HG03025 (cell line): ENCODE results near the gene TOP3A.
"Not testable (repeated sequence)": the region's sequence is repeated elsewhere in the genome, so short reads cannot be mapped to it uniquely, and the experiment has no call there.

ENCODE experiments used
- ATAC-seq: cut with Tn5 transposase; IDR thresholded peaks from one replicate; pipeline ENCODE4 v1.9.1; 2021; ENCODE audit warnings: mild to moderate bottlenecking, moderate library complexity; ENCODE audit not compliant: unreplicated experiment, low FRiP score

The TOP3A gene

DNA sequence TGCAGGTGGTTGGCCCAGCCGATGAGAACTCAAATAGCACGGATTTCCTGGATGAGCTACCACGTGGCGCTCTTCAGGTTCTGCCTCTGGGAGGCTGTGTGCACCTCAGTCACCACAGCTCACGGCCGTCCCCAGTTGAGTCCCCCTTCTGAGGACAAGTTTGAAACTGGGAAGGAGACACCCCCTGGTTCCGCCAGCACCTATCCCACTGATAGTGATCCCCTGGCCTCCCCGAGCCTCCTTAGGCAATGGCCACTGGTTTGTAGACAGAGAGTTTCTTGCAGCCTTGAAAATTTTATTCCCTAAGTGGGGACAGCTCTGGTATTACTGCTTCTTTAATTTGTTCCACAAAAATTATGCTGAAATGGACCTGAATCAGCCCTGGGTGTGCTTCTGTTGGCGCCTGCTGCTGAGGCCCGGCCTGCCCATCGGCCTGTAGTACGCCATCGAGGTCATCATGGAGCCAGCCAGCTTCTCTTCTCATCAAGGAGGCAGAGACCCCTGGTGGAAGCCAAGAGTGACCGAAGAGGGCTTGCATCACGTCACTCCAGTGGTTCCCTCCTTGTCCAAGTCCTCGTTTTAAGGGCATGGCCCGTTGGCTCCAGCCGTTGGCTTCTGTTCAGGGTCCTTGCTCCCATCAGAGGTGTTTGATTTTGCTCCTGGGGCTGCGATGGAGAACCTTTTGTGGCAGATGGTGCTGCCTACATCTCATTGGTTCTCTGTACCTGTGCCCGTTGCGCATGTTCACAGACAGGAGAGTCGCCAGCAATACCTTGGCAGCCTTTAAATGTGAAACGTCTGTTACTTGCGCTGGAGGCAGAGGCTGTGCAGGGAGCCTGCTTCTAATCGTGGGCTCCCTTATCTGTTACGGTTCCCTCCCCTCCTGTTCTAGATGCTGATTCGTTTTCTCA lies 9.6 kb upstream of the TOP3A start:
- ATAC-seq = no peak

DNA sequence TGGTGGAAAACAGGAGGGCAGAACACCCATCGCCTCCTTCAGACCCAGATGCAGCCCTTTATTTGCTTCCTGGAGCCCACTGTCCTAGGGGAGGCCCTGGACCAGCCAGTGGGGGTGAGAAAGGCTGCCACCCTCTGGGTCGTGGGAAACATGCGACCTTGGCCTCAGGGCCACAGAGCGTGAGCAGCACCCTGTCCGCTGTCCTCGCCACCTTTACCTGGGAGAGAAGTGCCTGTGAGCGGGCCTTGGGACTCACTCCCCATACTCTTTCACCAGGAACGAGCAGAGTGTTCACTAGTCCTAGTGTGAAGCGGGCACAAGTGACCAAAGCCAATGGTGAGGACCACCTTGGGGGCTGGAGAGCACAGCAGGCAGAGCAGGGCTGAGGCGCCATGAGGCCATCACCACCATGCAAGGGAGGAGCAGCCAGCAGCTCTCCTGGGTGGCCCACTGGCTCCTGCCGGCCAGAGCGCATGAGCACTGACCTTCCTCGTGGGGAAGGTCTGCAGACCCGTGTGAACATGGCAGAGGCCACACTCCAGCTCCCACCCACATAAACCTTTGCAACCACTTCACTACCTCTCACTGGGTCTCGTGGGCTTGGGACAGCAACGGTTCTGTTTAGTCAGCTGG lies 8.8 kb upstream of the TOP3A start:
- ATAC-seq = no peak

DNA sequence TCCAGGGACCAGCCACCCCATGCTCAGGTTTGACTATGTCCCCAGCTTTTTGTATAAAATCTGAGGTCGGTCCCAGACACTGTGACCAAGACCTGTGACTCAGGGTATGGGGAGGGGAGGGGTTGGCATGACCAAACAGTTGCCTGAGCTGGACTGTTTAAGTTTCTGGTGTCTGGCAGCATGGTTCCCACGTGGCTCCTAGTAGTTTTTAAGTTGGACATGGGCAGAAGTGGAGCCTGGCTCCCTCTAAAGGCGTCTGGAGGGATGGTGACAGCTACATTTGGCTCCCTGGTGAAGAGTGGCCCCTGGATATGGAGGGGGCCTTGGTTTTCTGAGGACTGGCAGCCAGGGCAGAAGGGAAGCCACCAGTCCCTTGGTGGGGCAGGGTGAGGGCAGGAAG lies 8.2 kb upstream of the TOP3A start:
- ATAC-seq = no peak

DNA sequence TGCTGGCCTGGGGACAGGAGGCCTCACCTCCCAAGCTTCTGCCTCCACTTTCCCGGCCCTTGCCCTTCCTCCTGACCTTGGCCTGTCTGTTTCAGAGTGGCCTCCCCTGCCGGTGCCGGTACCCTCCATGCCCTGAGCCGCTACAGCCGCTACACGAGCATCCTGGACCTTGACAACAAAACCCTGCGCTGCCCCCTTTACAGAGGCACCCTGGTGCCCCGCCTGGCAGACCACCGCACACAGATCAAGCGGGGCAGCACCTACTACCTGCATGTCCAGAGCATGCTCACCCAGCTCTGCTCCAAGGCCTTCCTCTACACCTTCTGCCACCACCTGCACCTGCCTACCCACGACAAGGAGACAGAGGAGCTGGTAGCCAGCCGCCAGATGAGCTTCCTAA lies 7.7 kb upstream of the TOP3A start:
- ATAC-seq = no peak

DNA sequence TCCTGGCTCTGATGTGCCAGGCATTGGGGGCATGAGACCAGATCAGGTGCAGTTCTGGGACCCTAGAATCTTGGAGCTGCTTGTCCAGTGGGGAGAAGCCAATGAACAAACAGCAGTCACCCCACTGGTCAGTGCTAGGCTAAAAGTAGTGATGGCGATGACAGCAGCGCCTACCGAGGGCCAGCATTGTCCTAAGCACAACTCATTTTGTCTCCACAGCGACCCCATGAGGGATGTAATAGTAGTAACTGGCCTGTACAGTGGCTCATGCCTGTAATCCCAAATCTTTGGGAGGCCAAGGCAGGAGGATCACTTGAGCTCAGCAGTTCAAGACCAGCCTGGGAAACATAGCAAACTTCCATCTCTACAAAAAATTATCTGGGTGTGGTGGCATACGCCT lies 6.5 kb upstream of the TOP3A start:
- ATAC-seq = no peak

DNA sequence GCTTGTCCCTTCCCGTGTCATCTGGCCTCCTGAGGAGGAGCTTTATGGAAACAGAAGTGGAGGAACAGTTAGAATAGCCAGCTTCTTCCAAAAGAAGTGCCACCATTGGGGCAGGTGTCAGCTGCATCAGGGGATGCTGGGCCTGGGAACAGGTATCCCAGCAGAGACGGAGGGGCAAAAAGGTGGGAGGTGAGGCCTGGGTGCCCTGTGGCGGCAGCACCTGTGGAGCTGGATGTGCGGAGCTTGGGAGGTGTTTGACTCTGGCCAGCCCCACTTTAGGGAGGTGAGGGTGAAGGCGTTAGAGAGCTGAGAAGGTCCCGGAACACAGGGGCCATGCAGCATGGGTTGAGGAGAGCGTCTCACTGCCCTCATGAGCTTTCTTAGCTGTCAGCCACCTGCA lies 5.5 kb upstream of the TOP3A start:
- ATAC-seq = no peak

DNA sequence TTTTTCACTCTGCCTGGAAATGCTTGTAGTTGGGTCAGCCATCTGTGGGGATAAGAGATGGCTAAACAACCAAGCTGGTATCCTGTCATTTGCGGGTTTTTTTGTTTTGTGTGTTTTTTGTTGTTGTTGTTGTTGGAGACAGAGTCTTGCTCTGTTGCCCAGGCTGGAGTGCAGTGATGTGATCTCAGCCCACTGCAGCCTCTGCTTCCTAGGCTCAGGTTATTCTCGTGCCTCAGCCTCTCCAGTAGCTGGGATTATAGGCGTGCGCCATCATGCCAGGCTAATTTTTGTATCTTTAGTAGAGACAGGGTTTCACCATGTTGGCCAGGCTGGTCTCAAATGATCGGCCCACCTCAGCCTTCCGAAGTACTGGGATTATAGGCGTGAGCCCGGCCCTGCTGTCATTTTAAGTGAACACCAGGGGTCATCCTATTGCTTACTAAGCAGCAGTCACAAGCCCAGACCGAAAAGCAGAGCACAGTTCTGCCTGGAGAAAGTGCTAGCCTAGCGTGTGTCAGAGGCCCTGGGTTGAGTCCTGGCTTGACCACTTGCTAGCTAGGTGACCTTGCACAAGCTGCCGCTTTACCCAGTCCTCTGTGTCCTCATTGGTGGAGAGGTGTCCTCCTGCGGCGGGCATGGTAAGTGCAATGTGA lies 4.9 kb upstream of the TOP3A start:
- no peak for ATAC-seq

DNA sequence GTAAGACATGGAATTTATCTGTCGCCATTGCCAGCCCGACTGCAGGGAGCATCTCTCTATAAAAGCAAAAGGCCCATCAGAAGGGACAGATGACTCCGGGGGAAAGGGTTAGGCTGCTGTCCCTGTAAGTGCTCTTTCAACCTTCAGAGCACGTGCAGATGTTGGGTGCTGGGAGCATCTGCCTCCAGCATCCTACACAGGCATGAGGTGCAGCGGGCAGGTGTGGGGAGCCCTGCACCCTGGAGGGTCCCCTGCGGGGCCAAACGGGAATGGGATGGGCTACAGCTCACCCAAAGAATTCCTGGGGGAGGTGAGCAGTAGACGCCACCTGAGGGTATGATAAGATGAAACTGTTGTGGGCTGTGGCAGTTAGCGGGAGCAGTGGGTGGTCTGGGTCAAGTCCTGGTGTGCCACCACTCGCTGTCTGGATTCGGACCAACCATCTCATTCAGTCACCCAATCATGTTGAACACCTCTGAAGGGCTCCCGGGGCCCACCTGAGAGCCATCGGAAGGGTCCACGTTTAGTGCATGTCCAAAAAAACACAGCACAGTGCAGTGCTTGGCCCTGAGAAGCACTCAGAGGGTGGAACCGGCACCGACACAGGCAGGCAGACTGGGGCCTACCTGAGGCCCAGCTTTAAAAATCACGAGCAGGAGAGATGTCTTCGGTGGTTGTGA lies 4.1 kb upstream of the TOP3A start:
- ATAC-seq = no peak

DNA sequence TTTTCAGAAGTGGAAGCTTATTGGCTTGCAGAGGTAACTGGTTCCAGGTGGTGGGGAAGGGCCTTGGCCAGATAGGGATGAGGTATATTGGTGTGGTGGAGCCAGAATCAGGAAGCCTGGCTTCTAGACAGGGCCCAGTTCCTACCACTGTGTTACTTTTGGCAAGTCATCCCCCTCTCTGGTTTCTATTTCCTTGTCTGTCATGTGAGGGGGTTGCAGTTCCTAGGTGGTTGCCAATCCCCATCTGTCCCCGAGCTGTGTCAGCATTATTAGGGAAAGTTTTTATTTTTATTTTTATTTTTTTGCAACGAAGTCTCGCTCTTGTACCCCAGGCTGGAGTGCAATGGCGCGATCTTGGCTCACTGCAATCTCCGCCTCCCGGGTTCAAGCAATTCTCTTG lies 3.3 kb upstream of the TOP3A start:
- ATAC-seq = no peak

DNA sequence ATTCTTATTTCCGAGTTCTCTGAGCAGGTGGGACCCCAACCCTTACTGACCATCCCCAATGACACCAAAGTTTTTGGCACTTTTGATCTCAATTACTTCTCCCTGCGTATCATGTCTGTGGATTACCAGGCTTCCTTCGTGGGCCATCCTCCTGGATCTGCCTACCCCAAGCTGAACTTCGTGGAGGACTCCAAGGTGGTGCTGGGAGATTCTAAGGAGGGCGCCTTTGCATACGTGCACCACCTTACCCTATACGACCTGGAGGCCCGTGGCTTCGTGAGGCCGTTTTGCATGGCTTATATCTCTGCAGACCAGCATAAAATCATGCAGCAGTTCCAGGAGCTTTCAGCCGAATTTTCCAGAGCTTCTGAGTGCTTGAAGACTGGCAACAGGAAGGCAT lies 1.2 kb upstream of the TOP3A start:
- ATAC-seq = no peak

DNA sequence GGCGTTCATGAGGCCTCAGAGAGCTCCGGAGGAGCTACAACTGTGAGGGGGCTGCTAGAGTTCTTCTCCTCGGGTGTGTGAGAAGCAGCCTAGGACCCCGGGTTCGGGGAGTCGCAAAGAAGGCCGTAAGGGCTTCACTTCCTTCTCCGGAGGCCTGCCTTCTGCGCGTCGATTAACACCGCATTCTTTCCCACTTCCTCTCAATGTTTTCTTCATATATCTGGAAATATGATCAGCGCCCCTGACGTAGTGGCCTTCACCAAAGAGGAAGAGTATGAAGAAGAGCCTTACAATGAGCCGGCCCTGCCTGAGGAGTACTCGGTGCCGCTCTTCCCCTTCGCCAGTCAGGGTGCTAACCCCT lies 748 bp upstream of the TOP3A start:
- no peak for ATAC-seq

DNA sequence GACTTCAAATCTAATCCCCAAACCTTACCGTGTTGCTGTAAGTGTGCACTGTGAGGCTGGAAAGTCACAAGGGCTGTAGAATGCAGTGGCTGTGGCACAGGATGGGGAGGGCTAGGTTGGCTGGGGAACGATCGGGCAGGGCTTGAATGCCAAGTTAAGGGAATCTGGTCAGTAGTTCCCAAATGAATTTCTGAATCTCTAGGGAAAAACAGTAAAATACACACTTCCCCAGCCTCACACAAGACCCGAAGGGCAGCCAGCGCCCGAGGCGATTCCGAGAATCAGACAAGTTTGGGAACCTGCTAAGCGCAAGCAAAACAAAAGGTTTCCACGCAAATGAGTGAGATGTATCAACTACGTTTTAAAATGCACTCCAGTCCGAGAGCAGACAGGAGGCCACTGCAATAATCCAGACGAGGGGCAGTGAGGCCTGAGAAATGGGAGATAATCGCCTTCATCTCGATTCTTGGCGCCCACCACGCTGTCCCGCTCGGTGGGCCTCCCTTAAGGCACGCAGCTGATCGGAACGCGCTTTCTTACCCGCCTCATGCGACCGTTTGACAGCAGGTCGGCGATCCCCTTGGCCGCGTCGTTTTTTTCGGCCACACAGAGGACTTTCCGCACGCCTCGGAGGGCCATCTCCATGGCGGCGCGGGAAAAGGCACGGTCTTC lies 599 bp downstream of the TOP3A start:
- ATAC-seq = peak; percentile 12

DNA sequence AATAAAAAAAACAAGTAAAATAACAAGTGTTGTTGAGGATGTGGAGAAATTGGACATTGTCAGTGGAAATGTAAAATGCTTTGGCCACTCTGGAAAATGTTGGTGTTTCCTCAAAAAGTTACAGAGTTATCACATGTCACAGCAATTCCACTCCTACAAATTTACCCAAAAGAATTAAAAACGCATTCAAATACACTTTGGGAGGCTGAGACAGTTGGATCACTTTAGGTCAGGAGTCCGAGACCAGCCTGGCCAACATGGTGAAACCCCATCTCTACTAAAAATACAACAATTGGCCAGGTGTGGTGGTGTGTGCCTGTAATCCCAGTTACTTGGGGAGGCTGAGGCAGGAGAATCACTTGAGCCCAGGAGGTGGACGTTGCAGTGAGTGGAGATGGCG lies 5.6 kb downstream of the TOP3A start:
- no peak for ATAC-seq

DNA sequence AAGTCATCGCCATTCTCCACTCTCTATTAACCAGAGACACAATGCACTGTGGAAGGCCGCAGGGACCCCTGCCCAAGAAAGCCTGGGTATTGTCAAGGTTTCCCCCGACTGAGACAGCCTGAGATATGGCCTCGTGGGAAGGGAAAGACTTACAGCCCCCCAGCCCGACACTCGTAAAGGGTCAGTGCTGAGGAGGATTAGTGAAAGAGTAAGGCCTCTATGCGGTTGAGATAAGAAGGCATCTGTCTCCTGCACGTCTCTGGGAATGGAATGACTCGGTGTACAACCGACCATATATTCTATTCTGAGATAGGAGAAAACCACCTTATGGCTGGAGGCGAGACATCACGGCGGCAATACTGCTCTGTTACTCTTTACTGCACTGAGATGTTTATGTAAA lies 11.6 kb downstream of the TOP3A start:
- ATAC-seq = not testable (repeated sequence)

DNA sequence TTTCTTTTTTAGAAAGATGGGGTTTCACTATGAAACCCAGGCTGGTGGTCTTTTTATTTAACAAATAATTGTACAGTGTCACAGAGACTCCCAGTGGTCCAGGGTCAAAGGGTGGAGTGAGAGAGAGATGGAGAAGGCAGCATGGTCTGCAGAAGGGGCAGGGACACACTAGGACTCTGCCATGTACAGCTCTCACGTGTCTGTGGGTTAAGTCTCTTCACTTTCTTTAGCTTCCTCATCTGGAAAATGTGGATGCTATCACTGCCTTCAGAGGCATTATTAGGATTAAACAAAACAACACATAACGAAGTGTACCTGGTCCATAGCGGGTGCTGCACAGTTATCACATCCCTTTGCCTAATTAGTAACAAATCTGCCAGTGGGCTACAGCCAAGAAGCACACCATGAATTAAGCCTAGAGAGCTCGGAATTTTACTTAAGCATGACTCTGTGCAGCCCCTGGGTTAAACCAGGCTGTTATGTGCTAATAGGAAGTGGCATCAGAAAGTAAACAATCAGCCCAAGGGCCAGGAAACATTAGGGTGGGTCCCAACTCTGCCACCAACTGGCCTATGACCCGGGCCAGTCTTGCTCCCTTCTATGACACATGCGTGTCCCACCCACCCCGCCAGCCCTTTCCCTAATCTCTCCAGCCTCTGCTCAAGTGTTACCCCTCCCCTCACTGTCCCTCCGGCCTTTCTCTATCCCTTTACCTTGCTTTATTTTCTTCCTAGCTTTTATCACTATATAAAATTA lies 13.9 kb downstream of the TOP3A start:
- ATAC-seq = no peak

DNA sequence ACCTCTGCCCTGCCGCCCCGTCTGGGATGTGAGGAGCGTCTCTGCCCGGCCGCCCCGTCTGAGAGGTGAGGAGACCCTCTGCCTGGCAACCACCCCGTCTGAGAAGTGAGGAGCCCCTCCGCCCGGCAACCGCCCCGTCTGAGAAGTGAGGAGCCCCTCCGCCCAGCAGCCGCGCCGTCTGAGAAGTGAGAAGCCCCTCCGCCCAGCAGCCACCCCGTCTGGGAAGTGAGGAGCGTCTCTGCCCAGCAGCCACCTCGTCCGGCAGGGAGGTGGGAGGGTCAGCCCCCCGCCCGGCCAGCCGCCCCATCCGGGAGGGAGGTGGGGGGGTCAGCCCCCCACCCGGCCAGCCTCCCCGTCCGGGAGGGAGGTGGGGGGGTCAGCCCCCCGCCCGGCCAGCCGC lies 16.7 kb downstream of the TOP3A start:
- ATAC-seq = not testable (repeated sequence)

DNA sequence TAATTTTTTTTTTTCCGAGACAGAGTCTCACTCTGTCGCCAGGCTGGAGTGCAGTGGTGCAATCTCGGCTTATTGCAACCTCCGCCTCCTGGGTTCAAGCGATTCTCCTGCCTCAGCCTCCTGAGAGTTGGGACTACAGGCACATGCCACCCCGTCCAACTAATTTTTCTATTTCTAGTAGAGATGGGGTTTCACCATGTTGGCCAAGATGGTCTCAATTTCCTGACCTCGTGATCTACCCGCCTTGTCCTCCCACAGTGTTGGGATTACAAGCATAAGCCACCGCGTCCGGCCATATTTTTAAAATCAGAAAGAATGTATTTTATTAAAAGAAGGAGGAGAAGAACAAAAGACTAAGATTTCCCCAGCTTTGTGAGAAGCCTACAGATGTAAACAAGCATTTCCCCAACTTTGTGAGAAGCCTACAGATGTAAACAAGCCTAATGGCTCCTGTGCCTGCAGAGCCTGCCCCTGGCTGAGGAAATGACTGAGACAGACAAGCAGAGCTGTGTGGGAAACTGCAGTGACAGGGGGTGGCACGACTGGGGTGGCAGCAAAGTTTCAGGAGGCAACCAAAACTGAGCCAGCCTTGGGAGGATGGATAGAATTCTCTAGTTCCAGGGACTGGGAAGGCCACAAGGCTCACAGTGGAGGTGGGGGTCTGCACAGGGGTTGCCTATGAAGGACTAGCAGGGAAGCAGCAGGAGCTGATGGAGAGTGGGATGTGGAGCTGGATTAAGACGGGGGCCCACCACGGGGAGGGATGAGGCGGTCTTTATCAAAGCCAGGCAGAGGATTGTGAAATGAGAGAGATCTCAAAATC lies 22.9 kb downstream of the TOP3A start:
- ATAC-seq = no peak

DNA sequence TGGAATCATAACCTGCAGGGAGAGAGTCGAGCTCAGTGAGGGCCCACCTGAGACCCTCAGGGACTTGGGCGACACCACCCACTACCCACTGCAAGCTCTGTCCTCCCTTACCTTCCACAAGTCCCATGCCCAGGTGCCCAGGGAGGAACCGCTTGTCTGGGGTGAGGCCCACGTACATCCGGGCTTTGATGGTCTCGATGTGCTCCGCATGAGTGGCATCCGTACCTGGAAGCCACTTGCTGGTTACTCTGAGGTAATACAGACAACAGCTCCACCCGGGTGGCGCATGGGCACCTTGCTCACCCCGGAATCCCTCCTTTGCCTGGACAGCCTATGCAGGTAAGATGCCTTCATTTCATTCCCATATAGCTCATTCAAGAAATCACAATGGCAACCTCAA lies 29.5 kb downstream of the TOP3A start:
- ATAC-seq = no peak

DNA sequence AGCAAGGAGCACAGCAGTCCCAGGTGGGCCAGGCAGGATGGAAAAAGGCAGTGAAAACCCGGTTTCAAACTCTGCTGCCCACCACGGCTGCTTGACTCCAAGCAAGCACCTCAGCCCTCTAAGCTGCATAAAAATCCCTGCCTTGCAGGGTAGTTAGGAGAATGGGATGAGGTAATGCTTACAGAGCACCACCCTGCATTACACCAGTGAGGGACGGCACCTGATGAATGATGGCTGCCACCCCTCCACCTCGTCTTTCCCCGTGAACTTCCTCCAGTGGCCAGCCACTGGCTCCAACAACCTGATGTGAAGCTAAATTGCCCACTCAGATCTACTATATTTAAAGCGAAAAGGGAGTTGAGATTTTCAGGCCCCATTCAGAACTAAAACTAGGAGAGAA lies 33.0 kb downstream of the TOP3A start:
- no peak for ATAC-seq
